NCI-H526 treated with DMSO at 0.1 percent for 48 hours (cell line): ENCODE measurements around the gene EDDM3A.

Experiments used
- DNase-seq: peaks from one replicate; lab custom pipeline; 2025; lab: John Stamatoyannopoulos, UW

EDDM3A gene

DNA sequence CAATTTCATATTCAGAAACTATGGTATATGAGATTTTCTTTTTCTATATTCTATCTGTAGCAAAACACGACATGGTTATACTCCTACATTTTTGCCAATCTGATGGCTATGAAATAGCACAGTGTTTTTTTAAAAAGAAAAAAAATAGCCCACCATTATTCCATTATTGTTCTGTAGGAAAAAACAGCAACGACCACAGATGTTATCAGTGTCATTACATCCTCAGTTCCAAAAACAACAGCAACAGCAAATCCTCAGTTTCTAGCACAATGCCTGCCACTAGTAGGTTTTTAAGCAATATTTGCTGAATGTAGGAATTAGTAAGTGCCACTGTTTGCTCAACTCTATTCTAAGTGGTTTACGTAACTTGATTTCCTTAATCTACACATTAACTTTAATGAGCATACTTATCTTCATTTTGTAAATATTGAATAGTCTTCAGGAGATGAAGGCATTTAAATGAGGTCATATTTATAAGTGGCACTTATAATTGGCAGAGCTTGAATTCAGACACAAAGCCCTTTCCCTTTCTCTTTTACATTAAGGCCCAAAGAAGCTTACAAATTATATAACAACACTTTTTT is 43.6 kb downstream of the EDDM3A start:
- DNase-seq, result no peak

DNA sequence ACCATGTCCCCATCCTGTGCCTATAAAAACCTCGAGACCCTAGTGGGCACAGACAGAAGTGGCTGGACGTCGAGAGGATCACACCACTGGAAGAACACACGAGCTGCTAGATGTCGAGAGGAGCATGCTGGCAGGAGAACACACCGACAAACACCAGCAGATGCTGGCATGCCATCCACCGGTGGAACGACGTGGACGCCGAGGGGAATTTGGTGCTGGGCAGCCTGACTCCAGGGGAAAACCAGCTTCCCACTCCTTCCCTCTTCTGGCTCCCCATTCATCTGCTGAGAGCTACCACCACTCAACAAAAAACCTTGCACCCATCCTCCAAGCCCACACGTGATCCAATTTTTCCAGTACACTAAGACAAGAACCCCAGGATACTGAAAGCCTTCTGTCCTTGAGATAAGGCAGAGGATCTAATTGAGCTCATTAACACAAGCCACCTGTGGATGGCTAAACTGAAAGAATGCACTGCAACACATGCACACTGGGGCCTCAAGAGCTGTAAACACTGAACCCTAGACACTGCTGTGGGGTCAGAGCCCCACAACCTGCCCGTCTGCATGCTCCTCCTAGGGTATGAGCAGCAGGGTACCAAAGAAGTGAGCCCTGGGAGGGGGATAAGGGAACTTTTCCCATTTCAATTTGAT is 44.9 kb downstream of the EDDM3A start:
- DNase-seq, result no peak

DNA sequence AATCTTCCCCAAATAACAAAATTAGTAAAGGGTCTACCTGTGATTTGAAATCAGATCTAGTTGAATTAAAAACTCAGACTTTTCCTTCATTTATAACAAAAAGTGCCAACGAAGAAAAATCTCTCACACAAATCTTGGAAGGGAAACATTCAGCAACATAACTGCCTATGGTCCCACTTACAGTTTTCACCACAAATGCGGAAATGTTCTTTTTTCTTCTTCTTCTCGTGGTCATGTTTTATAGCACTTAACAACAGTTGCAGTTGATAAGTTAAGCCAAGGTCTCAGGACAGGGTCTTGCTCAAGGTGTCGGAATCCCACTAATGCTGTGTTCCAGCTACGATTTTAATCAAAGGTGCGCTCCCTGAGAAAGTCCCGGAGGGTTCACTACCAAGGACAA is 45.5 kb downstream of the EDDM3A start:
- no peak for DNase-seq

DNA sequence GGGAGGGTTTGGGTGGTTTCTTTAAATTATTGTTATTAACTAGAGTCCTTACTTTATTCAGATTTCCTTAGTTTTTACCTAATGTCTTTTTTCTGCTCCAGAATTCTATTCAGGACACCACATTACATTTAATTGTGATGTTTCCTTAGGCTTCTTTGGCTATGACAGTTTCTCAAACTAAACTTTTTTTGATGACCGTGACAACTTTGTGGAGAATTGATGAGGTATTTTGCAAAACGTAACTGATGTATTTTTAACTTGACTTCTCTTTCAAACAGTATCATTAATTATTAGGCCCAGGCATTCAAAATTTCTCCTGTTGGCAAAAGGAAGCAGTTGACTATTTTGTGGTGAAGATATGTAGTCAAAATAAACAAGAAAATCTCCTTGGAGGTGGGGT is 45.9 kb downstream of the EDDM3A start:
- DNase-seq, result no peak

DNA sequence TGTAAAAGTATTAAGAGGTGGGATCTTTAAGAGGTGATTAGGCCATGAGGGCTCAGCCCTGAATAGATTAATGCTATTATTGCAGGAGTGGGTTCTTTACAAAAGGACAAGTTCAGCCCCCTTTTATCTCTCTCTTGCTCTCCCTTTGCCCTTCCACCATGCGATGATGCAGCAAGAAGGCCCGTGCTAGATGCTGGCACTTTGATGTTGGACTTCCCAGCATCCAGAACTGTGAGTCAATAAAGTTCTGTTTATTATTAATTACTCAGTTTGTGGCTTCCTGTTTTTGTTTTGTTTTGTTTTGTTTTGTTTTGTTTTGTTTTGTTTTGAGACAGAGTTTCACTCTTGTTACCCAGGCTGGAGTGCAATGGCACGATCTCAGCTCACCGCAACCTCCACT is 46.9 kb downstream of the EDDM3A start:
- DNase-seq, result no peak

DNA sequence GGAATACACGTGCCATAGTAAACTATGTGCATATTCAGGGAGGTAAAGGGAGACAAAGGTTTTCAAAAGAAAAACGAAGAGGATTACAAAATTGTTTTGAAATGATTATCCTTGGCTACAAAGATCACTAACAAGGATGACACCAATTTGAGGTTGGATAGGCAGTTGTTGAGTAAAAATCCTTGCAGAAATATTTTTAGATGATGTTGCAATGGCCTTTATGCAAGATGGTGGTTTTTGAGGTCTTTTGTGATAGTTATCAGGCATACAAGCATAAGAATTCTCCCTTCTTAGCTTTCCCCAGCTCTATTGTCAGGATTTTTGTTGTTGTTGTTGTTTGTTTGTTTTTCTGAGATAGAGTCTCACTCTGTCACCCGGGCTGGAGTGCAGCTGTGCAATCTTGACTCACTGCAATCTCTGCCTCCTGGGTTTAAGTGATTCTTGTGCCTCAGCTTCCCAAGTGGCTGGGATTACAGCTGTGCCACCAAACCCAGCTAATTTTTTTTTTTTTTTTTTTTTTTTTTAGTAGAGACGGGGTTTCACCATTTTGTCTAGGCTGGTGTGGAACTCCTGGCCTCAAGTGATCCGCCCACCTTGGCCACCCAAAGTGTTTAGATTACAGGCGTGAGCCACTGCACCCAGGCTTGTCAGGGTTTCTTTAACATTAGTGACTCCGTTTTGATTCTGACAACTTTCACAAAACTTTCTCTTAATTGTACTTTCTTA is 49.1 kb downstream of the EDDM3A start:
- DNase-seq, result no peak

DNA sequence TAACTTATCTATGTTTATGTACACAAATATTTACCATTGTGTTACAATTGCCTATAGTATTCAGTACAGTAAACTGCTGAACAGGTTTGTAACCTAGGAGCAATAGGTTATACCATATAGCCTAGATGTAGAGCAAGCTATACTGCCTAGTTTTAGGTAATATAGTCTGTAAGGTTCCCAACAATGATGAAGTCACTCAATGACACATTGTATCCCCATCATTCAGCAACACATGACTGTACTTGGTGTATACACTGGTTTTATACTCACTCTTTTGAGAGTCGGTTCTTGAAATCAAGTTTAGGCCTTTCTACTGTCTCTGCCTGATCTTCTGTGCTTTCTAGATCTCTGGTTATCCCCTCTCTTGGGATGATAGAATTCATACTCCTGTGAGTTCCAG is 51.5 kb downstream of the EDDM3A start:
- DNase-seq, result no peak
